Urinary bladder (tissue), 4 donors: Measurements from ENCODE around the gene SFXN1. TPM values are rescaled to one million over a fixed set of nuclear protein-coding genes. Genes with fewer than 3 reads are reported as not detected.
"Not testable (repeated sequence)": the region's sequence is repeated elsewhere in the genome, so short reads cannot be mapped to it uniquely, and the experiment has no call there.

Experiments
- DNase-seq: peaks from one replicate; pipeline ENCODE4 v3.0.0-alpha.2; 2015; ENCODE audit errors: extremely low spot score
- H3K27ac ChIP-seq: one replicate; pipeline ENCODE4 v1.5.1; 2013; ENCODE audit warnings: low read depth, mild to moderate bottlenecking, moderate library complexity
- H3K36me3 ChIP-seq: one replicate; pipeline ENCODE4 v1.6.1; 2013; ENCODE audit warnings: mild to moderate bottlenecking, moderate library complexity; ENCODE audit not compliant: insufficient read depth
- H3K4me1 ChIP-seq: one replicate; pipeline ENCODE4 v1.6.1; 2013; ENCODE audit warnings: mild to moderate bottlenecking, moderate library complexity; ENCODE audit not compliant: insufficient read depth
- H3K4me3 ChIP-seq: one replicate; pipeline ENCODE4 v1.5.1; 2013; ENCODE audit warnings: low read depth, low read length
- WGBS: extraction: QIAGEN DNeasy Blood & Tissue Kit; methylation state at CpG from one replicate; pipeline ENCODE4 v1.1.7; 2013; 5-methylcytosine and 5-hydroxymethylcytosine counted together
- polyA plus RNA-seq: library from polyadenylated mRNA; stranded (reverse); fragments of 200-250 nt; gene quantifications from one replicate; pipeline ENCODE4 v1.2.3, GENCODE V29; 2013
- total RNA-seq: library from RNA; depleted of rRNA; stranded (reverse); fragments of >200 nt; gene quantifications from one replicate; pipeline ENCODE4 v1.2.3, GENCODE V29; 2014
- donor health status: healthy with polysubstance abuse.
- donor health status: healthy.

Gene SFXN1
- total and polyA plus RNA-seq, 2 donors: 14.3 to 36.5 TPM

DNA sequence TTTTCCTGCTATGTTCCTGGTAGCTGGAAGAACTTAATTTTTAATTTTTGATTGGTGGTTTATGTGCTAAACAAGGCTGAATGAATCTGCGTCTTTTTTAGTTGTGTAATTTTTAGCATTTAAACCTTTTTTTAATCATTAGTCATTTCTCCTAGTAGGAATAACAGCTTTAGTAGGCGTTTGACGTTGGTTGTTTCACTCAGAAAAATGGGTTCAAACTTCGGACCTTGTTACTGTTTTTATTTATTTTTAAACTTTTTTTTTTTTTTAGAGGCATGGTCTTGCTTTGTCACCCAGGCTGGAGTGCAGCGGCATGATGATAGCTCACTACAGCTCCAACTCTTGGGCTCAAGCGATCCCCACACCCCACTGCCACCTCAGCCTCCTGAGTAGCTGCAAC lies 12.9 kb downstream of the SFXN1 start:
- Histone ChIP-seq H3K4me3 (no peak overlapping the region), H3K36me3 (peaks cover 2% of the 10 kb centered on the region), H3K4me1 (no peaks in the 10 kb centered on the region), H3K27ac (no peak overlapping the region)
- DNase-seq: no peak
- WGBS: 82% methylated on average over 6 of the region's 6 CpGs

DNA sequence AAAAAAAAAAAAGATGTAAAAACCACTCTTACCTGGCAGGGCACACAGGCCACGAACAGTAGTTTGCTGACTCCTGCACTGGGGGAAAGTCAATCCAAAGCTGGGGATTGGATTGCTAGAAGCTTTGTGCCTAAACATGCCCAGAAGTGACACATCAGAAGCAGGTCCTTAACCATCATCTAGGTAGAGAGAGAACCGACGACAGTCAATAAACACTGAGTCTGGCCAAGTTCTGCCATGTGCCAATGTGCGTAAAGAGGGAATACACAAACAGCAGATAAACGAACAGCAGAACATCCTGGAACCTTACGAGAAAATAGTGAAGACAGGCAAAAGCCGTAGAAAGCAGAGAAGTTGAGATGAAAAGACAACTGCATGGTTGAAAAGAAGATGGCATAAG lies 14.9 kb downstream of the SFXN1 start:
- no peak overlapping the region for H3K4me3 ChIP-seq
- 78% methylated on average over 7 of the region's 7 CpGs for WGBS
- H3K36me3 ChIP-seq: peaks cover 2% of the 10 kb centered on the region
- no peaks in the 10 kb centered on the region for H3K4me1 ChIP-seq
- DNase-seq: no peak
- no peak overlapping the region for H3K27ac ChIP-seq

DNA sequence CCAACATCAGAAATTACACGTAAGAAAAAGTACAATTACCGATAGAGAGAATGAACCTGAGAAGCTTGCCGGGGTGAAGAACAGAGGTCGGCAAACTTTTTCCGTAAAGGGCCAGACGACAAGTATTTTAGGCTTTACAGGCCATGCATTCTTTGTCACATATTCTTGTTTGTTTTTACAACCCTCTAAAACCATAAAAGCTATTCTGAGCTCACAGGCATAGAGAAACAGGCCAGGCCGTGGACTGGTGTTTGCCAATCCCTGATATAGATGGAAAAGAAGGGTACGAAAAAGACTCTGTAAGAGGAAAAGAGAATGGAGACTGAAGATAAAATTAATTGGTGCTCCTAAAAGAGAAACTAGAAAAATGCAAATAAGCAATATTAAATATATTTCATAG lies 15.4 kb downstream of the SFXN1 start:
- no peaks in the 10 kb centered on the region for H3K4me1 ChIP-seq
- no peak overlapping the region for H3K27ac ChIP-seq
- peaks cover 2% of the 10 kb centered on the region for H3K36me3 ChIP-seq
- H3K4me3 ChIP-seq: no peak overlapping the region
- WGBS: 74% methylated on average over 8 of the region's 8 CpGs
- no peak for DNase-seq

DNA sequence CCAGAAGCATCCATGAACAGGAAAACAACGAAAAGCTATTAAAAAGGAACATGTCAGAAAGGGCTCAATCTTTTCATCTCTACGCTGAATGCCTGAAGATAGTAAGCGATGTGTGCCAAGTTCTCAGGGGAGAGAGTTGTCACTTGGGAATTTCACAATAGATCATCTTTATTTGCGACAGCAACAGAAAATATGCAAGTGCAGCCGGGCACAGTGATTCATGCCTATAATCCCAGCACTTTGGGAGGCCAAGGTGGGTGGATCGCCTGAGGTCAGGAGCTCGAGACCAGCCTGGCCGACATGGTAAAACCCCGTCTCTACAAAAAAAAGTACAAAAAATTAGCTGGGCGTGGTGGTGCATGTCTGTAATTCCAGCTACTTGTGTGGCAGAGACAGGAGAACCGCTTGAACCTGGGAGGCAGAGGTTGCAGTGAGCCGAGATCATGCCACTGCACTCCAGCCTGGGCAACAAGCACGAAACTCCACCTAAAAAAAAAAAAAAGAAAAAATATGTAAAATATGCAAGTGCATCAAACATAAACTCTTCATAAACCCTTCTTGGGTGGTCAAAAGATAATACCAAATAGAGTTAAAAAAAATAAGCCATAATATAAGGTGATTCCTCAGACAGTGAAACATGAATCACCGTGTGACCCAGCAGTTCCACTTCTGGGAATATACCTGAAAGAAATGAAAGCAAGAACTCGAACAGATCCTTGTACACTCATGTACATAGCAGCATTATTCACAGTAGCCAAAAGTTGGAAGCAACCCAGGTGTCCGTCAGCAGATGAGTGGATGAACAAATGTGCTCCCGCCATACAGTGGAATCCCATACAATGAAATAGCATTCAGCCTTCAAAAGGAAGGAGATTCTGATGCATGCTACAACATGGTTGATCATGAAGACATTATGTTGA lies 16.2 kb downstream of the SFXN1 start:
- Histone ChIP-seq H3K4me1 (no peaks in the 10 kb centered on the region), H3K4me3 (no peak overlapping the region), H3K27ac (no peak overlapping the region), H3K36me3 (peaks cover 2% of the 10 kb centered on the region)
- DNase-seq: no peak
- 81% methylated on average over 17 of the region's 17 CpGs for WGBS

DNA sequence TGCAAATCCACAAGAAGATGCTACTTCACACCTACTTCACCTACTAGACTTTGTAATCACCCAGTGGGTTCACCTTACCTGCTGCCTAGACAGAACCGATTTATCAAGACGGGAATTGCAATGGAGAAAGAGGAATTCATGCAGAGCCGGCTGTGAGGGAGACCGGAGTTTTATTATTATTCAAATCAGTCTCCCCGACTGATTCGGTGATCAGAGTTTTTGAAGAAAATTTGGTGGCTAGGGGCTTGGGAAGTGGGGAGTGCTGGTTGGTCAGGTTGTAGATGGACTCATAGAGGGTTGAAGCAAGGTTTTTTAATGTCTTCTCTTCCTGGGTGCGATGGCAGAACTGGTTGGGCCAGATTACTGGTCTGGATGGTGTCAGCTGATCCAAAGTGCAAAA lies 23.4 kb downstream of the SFXN1 start:
- no peak overlapping the region for H3K27ac ChIP-seq
- H3K36me3 ChIP-seq: peaks cover 2% of the 10 kb centered on the region
- H3K4me3 ChIP-seq: no peak overlapping the region
- DNase-seq: no peak
- WGBS: 86% methylated on average over 7 of the region's 7 CpGs
- no peaks in the 10 kb centered on the region for H3K4me1 ChIP-seq

DNA sequence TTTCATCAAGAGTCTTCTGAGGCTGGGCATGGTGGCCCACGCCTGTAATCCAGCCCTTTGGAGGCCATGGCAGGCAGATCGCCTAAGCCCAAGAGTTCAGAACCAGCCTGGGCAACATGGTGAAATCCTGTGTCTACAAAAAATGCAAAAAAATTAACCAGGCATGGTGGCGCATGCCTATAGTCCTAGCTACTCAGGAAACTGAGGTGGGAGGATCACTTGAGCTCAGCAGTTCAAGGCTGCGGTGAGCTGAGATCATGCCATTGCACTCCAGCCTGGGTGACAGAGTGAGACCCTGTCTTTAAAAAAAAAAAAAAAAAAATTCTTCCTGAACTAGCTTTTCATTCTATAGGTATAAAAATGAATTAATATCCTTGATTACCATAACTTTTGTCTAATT lies 29.3 kb downstream of the SFXN1 start:
- not testable (repeated sequence) for H3K4me1 ChIP-seq, H3K27ac ChIP-seq, H3K36me3 ChIP-seq, H3K4me3 ChIP-seq, DNase-seq
- WGBS: 94% methylated on average over 4 of the region's 4 CpGs

DNA sequence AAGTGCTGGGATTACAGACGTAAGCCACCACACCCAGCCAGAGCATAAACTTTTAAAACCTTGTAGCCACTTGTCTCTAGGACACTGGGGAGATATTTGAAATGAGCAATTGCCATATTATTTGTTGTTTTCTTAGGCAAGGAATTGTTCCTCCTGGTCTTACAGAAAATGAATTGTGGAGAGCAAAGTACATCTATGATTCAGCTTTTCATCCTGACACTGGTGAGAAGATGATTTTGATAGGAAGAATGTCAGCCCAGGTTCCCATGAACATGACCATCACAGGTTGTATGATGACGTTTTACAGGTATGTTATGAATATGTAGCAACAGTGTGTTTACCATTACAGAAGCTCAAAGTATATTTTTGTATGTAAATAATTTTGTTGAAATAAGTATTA lies 30.5 kb downstream of the SFXN1 start:
- Histone ChIP-seq H3K27ac (no peak overlapping the region), H3K4me3 (no peak overlapping the region), H3K4me1 (no peaks in the 10 kb centered on the region), H3K36me3 (peaks cover 9% of the 10 kb centered on the region)
- DNase-seq: no peak
- WGBS: 87% methylated on average over 2 of the region's 2 CpGs

DNA sequence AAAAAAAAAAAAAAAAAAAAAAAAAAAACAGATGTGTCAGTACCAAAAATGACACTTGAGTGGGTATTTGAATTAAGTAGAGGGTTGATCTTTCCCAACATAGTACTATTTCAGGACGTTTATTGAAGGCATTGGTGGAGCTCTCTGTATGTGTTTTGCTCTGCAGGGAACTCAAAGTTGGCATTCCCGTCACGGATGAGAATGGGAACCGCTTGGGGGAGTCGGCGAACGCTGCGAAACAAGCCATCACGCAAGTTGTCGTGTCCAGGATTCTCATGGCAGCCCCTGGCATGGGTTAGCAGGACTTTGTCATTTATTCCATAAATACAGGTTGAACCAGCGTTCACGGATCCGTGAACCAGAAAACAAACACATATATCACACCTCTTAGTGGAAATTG lies 34.9 kb downstream of the SFXN1 start:
- Histone ChIP-seq H3K4me3 (no peak overlapping the region), H3K4me1 (no peaks in the 10 kb centered on the region), H3K27ac (no peak overlapping the region), H3K36me3 (peaks cover 7% of the 10 kb centered on the region)
- 98% methylated on average over 13 of the region's 13 CpGs for WGBS
- DNase-seq: no peak

DNA sequence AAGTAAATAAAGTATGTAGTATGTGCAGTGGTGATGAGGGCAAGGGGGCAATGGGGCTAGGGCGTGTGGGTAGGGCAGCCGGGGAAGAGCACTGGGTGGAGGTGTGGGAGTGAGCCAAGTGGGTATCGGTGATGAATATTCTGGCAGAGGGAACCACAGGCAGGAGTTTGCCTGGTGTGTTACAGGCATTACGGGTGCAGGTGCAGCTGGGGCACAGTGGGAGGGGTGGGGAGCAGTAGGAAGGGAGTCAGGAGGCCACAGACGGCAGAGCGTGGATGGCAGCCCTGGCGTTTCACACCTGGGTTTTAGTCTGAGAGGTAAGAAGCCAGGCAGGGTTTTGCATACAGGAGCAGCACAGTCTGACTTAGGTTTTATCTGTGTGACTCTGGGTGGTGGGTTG lies 35.4 kb downstream of the SFXN1 start:
- peaks cover 7% of the 10 kb centered on the region for H3K36me3 ChIP-seq
- WGBS: 95% methylated on average over 7 of the region's 7 CpGs

DNA sequence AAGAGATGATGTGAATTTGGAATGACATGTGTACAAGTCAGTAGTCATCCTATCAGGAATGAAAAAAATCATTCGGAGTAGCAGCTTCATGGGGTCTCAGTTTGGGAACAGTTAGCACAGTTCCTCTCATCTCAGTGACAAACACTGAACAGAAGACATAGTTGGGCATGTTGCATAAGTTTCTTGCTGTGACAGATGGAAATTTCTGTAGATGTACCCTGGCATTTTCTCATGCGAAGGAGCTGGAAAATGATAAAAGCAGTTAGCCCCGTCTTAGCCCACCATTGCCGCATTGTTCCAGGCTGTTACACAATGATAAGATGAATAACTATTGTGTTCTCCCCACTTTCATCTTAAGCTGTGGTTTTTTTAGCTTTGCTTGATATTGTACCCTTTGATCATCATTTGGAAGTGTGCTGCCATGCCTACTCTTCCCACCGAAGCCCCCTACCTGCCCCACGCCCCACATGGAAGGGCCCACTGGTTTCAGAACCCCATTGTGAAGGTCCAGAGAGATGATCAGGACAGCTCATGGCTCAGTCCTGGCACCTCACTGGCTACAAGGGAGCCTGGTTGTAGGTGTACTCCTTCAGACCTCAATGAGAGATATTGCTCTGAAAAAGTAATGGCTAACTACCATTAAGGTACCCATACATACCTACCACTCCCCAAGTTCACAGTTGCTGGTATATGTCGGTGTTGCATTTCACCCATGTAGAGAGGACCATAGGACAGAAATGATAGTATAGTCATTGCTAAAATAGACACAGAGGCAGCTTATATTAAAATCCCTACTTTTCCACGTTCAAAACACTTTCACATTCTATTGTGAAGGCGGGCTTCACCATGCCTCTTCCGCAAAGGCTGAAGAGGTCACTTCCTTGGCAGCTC lies 38.8 kb downstream of the SFXN1 start:
- Histone ChIP-seq H3K4me1 (no peaks in the 10 kb centered on the region), H3K36me3 (peaks cover 3% of the 10 kb centered on the region), H3K4me3 (no peak overlapping the region), H3K27ac (no peak overlapping the region)
- no peak for DNase-seq
- WGBS: 97% methylated on average over 10 of the region's 10 CpGs

More for the DNA sequence above, 35.4 kb downstream of the SFXN1 start:
- Histone ChIP-seq H3K4me3 (no peak overlapping the region), H3K27ac (no peak overlapping the region), H3K4me1 (no peaks in the 10 kb centered on the region)
- DNase-seq: no peak

DNA sequence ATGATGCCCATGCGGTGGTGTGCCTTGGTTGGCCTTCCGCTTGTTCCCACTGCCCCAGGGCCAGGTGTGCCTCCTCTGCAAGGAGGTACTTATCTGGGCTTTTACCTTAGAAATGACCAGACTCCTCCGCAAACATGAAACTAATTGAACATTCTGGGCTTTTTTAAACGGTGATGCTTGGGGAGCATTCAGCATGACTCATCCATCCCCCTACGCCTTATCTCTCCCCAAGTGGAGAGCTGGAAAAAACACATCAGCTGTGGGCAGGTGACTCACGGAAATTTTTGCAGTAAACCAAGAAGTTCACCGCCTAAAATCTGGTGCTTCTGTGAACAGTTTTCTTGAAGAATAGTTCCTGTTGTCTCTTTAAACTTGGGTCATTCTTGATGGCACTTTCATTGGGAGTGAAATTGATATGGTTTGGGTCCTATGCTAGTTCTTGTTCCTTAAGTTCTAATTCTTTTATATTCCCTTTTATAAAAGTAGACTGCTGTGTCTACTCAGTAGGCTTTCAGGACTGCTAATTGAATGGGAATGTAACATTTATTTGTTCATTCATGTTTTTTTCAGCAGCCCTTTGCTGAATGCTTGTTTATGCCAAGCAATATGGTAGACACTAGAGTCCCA lies 39.6 kb downstream of the SFXN1 start:
- WGBS: 87% methylated on average over 7 of the region's 7 CpGs
- Histone ChIP-seq H3K27ac (no peak overlapping the region), H3K4me1 (no peaks in the 10 kb centered on the region), H3K36me3 (peaks cover 3% of the 10 kb centered on the region), H3K4me3 (no peak overlapping the region)
- no peak for DNase-seq

DNA sequence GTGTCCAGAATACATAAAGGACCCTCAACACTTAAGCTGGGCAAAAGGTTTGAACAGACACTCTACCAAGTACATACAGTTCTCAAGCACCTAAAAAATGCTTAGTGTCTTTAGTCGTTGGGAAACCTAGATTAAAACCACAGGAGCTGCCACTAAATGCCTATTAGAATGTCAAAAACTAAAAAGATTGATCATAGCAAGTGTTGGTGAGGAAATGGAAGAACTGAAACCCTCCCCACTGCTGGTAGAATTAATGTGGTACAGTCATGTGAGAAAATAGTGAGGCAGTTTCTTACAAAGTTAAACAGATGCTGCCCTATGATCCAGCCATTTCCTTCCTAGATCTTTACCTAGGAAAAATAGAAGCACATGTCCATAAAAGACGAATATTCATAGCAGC lies 40.6 kb downstream of the SFXN1 start:
- Histone ChIP-seq H3K4me3 (no peak overlapping the region), H3K27ac (no peak overlapping the region), H3K4me1 (no peaks in the 10 kb centered on the region), H3K36me3 (no peaks in the 10 kb centered on the region)
- DNase-seq: no peak
- 89% methylated on average over 2 of the region's 2 CpGs for WGBS

DNA sequence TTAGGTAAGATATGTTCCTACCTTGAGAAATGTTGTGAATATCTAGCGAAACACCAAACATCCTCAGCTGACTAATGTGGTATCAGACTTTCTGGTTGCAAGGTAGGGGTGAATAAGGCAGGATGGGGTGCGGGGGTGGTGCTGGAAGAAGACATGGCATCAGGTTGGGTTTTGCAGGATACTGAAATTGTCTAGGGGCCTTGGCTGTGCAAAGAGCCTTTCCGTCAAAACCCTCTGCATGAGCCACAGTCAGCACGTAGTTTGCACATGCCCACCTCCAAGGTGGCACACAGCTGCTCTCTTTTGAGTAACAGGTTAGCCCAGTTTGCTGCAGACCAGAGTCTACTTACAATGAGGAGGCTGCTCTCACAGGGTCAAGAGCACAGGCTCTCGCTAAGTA lies 42.0 kb downstream of the SFXN1 start:
- Histone ChIP-seq H3K4me1 (no peaks in the 10 kb centered on the region), H3K36me3 (no peaks in the 10 kb centered on the region), H3K4me3 (no peak overlapping the region), H3K27ac (no peak overlapping the region)
- no peak for DNase-seq
- WGBS: 94% methylated on average over 5 of the region's 5 CpGs
